ENCODE results near the gene PPP2R1A. TPM values are rescaled to one million over a fixed set of nuclear protein-coding genes. Genes with fewer than 3 reads are reported as not detected.

The PPP2R1A gene
- 100 to 1,000 TPM; 262 to 281 TPM for total RNA-seq
- long read RNA-seq, full-length matches to known transcripts = 451 of 562 reads
- long read RNA-seq, partial matches to known transcripts = 96 of 562 reads
- long read RNA-seq, other reads (novel, unspliced or antisense) = 15 of 562 reads

GRCh38 chr19:52189735-52190486 is at the start of gene PPP2R1A:
TSS of gene PPP2R1A (plus strand) at chr19:52190052. CDS start at chr19:52190097, 45 bp downstream.
- DNase-seq = peak; percentile 98 to 100
- ATAC-seq = peak; percentile 84
- intact Hi-C loops (cut with DNase I, micrococcal nuclease) = no loop called here

GRCh38 chr19:52141203-52141602 is 48.6 kb upstream of the PPP2R1A start:
- intact Hi-C loops (cut with DNase I, micrococcal nuclease) = no loop called here
- no peak for DNase-seq
- ATAC-seq = no peak

GRCh38 chr19:52142001-52142595 is 47.8 kb upstream of the PPP2R1A start:
- ATAC-seq = no peak
- intact Hi-C loops (cut with DNase I, micrococcal nuclease) = no loop called here
- DNase-seq = no peak

DNA sequence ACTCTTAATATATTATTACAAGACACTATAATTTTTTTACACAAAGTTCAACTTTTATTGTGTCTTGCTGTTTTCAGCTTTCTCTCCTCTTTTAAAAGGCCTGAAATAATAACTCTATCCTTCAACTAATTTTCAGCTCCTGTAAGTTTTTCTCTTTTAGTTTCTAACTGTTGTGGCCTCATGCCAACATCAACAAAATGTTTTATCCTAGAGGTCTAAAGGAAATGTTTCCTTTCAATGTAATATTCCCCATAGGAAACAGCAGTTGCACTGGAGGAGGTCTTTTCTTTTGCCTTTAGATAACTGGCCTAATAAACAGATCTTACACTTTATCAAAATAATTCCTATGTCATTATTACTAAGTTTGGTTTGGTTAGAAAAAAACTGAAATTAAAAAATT is 41.6 kb upstream of the PPP2R1A start:
- DNase-seq = no peak
- ATAC-seq = no peak
- intact Hi-C loops (cut with DNase I, micrococcal nuclease) = no loop called here

GRCh38 chr19:52155596-52156359 is 34.1 kb upstream of the PPP2R1A start:
- intact Hi-C loops (cut with DNase I, micrococcal nuclease) = no loop called here
- ATAC-seq = no peak
- DNase-seq = no peak

GRCh38 chr19:52170304-52170703 is 19.5 kb upstream of the PPP2R1A start:
- ATAC-seq = peak; percentile 41
- intact Hi-C loops (cut with DNase I, micrococcal nuclease) = no loop called here
- DNase-seq = no peak

- ATAC-seq (peak; percentile 43), DNase-seq (peak in 1 of 2 donors; percentile 42)
- intact Hi-C loops (cut with DNase I, micrococcal nuclease) = no loop called here
These were observed 19.0 kb upstream of the PPP2R1A start for GRCh38 chr19:52170863-52171320.

- intact Hi-C loops (cut with DNase I, micrococcal nuclease) = no loop called here
- peak; percentile 96 for ATAC-seq
- DNase-seq = peak; percentile 91 to 95
These were observed 18.3 kb upstream of the PPP2R1A start, which contains the start of gene ZNF836 for GRCh38 chr19:52171321-52172169. TSS of gene ZNF836 (minus strand) at chr19:52171621. CDS start at chr19:52168072, 3,549 bp downstream.

GRCh38 chr19:52172347-52172746 is 17.5 kb upstream of the PPP2R1A start:
- ATAC-seq (no peak), DNase-seq (no peak)
- intact Hi-C loops (cut with DNase I, micrococcal nuclease) = no loop called here

DNA sequence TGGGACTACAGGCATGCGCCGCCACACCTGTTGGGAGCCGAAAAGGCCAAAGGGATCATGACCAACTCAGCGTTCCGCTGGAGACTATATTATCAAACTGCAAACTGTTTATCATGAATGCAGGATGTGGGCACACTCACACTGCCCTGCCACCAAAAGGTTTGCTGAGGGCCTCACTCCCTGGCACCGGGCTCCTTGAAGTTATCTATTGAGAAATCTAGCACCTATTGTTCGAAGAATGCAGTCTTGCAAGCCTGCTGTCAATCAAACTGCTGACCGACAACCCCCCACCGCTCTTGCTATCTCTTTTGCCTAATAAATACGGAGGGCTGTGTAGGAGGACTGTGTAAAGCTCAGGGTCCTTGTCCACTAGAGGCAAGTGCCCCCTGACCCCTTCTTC is 13.3 kb upstream of the PPP2R1A start:
- intact Hi-C loops (cut with DNase I, micrococcal nuclease) = no loop called here
- no peak for DNase-seq

DNA sequence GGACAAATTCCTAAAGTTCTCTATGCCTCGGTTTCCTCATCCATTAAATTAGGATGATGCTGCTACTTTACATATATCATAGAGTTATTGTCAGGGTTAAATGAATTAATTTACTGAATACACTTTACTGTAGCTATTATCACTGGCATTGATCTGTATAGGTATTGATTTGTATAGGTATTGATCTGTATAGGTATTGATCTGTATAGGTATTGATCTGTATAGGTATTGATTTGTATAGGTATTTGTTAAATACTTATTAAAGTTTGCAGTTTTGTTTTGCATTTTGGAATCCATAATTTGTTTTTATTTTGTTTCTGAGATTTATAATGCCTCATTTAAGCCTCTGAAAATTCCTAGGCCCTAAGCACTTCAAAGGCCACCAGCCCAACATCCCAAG is 2.4 kb upstream of the PPP2R1A start:
- DNase-seq (no peak), ATAC-seq (no peak)
- intact Hi-C loops (cut with DNase I, micrococcal nuclease) = no loop called here

More for the DNA sequence above, 13.3 kb upstream of the PPP2R1A start:
- ATAC-seq = no peak

DNA sequence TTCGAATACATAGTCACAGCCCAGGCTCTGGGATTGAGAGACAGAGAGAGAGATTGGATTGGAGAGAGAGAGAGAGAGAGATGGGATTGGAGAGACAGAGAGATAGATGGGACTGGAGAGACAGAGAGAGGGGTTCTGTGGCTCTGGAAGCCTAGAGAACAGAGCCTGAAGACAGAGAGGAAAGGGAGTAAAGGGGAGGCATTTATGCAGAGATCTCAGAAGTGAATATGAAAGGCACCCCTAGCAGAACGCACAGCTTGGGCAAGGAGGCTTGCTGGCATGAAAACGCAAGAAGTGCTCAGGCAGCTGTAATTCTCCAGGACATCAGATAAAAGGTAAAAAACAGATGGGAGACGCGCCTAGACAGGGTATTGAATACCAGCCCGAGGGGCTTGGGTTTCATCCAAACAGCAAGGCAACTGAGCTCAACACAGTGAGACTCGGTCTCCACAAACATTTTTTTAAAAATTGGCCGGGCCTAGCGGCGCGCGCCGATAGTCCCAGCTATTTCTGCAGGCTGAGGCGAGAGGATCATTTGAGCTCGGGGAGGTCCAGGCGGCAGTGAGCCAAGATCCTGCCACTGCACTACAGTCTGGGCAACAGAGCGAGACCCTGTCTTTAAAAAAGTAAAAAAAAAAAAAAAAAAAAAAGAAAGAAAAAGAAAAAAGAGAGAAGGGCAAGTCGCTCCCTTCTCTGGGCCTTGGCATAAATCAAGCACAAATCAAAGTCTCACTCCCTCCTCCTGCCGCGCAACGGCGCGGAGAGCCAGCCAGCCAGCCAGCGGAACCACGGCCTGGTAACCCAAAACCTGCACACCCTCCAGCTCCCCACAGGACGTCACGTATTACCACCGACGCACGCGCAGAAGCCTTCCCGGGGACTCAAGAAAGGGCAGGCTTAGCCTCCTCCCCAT is 774 bp upstream of the PPP2R1A start:
- ATAC-seq (no peak), DNase-seq (peak in 1 of 2 donors; percentile 98)
- intact Hi-C loops (cut with DNase I, micrococcal nuclease) = no loop called here

- intact Hi-C loops (cut with DNase I, micrococcal nuclease) = no loop called here
- DNase-seq = peak; percentile 53
- no peak for ATAC-seq
These were observed 838 bp downstream of the PPP2R1A start for GRCh38 chr19:52190487-52191293.

DNA sequence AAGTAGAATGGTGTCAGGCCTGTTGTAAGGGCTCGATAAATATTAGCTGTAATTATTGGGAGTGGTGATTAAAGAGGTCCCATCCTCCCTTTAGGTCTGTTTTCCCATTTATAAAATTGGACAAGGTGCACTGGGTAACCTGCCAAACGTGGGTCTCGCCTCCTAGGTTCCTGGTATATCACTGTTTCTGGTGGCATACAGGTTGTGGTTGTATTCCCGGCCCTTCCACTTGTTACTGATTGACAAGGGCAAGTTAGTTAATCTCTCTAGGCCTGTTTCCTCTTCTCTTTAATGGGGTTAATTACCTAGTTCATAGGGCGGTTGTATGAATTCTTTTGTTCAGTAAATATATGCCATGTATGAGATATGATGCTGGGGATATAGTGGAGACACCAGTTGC is 1.5 kb downstream of the PPP2R1A start:
- intact Hi-C loops (cut with DNase I, micrococcal nuclease) = no loop called here

GRCh38 chr19:52191951-52192350 is 2.1 kb downstream of the PPP2R1A start:
- no peak for DNase-seq
- intact Hi-C loops (cut with DNase I, micrococcal nuclease) = no loop called here

More for the DNA sequence above, 1.5 kb downstream of the PPP2R1A start:
- peak; percentile 47 to 59 for DNase-seq
- ATAC-seq = peak; percentile 49

DNA sequence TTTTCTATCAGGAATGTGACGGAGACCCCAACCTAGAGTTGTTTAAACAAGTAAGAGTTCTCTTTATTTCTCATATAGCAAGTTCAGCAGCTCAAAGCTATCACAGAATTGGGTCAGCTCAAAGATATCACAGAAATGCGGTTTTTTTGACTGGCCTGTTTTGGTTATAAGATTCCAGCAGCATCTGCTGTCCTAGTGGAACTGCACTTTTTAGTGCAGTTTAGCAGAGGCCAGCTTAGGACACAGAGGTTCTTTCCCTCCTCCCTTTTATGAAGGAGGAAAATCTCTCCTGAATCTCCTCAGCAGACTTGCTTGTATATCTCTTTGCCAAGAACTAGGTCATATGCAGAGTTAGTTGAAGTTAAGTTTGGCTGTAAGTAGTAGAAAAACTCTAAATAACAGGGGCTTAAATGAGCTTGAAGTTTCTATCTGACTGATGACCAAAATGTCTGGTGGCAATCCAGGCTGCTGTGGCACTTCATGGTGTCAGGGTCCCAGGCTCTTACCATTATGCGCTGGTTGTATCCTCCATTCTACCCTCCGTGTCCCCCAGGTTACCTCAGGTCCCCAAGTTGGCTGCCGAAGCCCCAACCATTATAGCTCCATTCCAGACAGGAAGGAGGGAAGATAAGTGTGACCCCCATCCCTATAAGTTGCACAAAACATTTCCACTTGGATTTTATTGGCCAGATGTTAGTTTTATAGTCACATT is 6.6 kb downstream of the PPP2R1A start:
- ATAC-seq (no peak), DNase-seq (no peak)
- intact Hi-C loops (cut with DNase I, micrococcal nuclease) = no loop called here

More at GRCh38 chr19:52191951-52192350, 2.1 kb downstream of the PPP2R1A start:
- ATAC-seq = no peak
